K562 (cell line): ENCODE data around the gene ATXN7.

Source experiments
- ESRRA ChIP-seq: fragments of 450-650 bp; IDR thresholded peaks from 2 replicates; pipeline ENCODE4 v1.6.1; 2014; ENCODE audit warnings: low read depth, mild to moderate bottlenecking, moderate library complexity, borderline replicate concordance
- GABPB1 ChIP-seq: sonication (generic); formaldehyde crosslinking; IDR thresholded peaks from 2 replicates; pipeline ENCODE4 v1.8.0; 2022; ENCODE audit warnings: mild to moderate bottlenecking, missing genetic modification reagents
- LEF1 ChIP-seq: fragments of 450-650 bp; IDR thresholded peaks from 2 replicates; pipeline ENCODE4 v1.6.1; 2016; ENCODE audit warnings: mild to moderate bottlenecking
- SMAD1 ChIP-seq: fragments of 150-350 bp; IDR thresholded peaks from 2 replicates; pipeline ENCODE4 v1.6.1; 2014; ENCODE audit warnings: low read length, low read depth; ENCODE audit not compliant: partially characterized antibody
- SMARCA4 ChIP-seq: fragments of 450-650 bp; IDR thresholded peaks from 2 replicates; pipeline ENCODE4 v1.6.1; 2016
- TAF1 ChIP-seq: IDR thresholded peaks from 2 replicates; pipeline ENCODE4 v1.6.1; 2011; ENCODE audit warnings: mild to moderate bottlenecking, low read length, moderate library complexity; ENCODE audit not compliant: insufficient read depth, control insufficient read depth, severe bottlenecking; ENCODE audit errors: extremely low read depth
- ZNF253 ChIP-seq: fragments of 250-450 bp; sonication (Bioruptor Pico); conservative IDR thresholded peaks from 2 replicates; pipeline ENCODE4 v1.6.1; 2021; ENCODE audit warnings: mild to moderate bottlenecking
- ZNF76 ChIP-seq: fragments of 250-450 bp; sonication (Bioruptor Pico); IDR thresholded peaks from 2 replicates; pipeline ENCODE4 v1.4.0; 2020; ENCODE audit warnings: mild to moderate bottlenecking, moderate library complexity, borderline replicate concordance
- TF ChIP-seq, protein P1 (sequence below), 3 experiments: IDR thresholded peaks in 2 of 3; conservative IDR thresholded peaks in 1 of 3; 2 replicates each; pipeline ENCODE4 v1.5.1; 2011 to 2012; ENCODE audit warnings: low read length in 3 of 3, mild to moderate bottlenecking in 3 of 3, control low read depth in 2 of 3, improper control_type of control experiment in 1 of 3, inconsistent platforms in 1 of 3, low read depth in 1 of 3, mixed read lengths in 1 of 3, moderate library complexity in 1 of 3; ENCODE audit not compliant: insufficient read depth in 2 of 3
- TF ChIP-seq, protein P2 (sequence below): fragments of 250-450 bp; sonication (Bioruptor Pico); IDR thresholded peaks from 2 replicates; pipeline ENCODE4 v1.5.0; 2020; ENCODE audit warnings: mild to moderate bottlenecking
- TF ChIP-seq, protein P3 (sequence below): sonication (generic); formaldehyde crosslinking; IDR thresholded peaks from 2 replicates; pipeline ENCODE4 v1.5.0; 2020; ENCODE audit warnings: missing genetic modification reagents

DNA sequence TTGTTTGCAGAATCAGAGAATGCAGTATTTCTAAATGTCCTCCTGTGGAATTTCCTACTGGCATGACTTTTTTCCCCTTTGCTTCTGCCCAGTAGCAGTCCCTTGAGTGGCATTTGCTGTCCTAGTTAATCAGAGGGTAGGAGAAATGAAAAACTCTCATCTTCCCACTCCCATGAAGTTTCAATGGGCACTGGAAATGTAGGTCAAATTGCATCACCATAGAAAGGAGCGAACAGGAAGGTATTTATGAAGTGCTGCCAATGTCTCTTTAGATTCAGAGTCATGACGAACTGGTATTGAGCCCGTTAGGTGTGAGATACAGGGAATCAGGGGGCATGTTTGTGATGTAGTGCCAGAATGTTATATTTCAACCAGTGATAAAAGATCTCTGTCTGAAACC is 23.2 kb downstream of the ATXN7 start:
- no peak for TF ChIP-seq LEF1
- TF ChIP-seq, protein P1, sequence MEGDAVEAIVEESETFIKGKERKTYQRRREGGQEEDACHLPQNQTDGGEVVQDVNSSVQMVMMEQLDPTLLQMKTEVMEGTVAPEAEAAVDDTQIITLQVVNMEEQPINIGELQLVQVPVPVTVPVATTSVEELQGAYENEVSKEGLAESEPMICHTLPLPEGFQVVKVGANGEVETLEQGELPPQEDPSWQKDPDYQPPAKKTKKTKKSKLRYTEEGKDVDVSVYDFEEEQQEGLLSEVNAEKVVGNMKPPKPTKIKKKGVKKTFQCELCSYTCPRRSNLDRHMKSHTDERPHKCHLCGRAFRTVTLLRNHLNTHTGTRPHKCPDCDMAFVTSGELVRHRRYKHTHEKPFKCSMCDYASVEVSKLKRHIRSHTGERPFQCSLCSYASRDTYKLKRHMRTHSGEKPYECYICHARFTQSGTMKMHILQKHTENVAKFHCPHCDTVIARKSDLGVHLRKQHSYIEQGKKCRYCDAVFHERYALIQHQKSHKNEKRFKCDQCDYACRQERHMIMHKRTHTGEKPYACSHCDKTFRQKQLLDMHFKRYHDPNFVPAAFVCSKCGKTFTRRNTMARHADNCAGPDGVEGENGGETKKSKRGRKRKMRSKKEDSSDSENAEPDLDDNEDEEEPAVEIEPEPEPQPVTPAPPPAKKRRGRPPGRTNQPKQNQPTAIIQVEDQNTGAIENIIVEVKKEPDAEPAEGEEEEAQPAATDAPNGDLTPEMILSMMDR (IDR thresholded peaks at IDR 0.05 in 2 of 3, conservative IDR thresholded peaks at IDR 0.05 in 1 of 3; ENCODE audit: insufficient read depth in 2 of 3, low read depth in 1 of 3, low read length in 3 of 3) = no peak
- TF ChIP-seq, protein P2, sequence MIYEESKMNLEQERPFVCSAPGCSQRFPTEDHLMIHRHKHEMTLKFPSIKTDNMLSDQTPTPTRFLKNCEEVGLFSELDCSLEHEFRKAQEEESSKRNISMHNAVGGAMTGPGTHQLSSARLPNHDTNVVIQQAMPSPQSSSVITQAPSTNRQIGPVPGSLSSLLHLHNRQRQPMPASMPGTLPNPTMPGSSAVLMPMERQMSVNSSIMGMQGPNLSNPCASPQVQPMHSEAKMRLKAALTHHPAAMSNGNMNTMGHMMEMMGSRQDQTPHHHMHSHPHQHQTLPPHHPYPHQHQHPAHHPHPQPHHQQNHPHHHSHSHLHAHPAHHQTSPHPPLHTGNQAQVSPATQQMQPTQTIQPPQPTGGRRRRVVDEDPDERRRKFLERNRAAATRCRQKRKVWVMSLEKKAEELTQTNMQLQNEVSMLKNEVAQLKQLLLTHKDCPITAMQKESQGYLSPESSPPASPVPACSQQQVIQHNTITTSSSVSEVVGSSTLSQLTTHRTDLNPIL (CRISPR knock-in tag) = no peak
- TF ChIP-seq SMARCA4 = no peak
- TF ChIP-seq, protein P3, sequence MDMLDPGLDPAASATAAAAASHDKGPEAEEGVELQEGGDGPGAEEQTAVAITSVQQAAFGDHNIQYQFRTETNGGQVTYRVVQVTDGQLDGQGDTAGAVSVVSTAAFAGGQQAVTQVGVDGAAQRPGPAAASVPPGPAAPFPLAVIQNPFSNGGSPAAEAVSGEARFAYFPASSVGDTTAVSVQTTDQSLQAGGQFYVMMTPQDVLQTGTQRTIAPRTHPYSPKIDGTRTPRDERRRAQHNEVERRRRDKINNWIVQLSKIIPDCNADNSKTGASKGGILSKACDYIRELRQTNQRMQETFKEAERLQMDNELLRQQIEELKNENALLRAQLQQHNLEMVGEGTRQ = no peak
- no peak for TF ChIP-seq ZNF76 (CRISPR knock-in tag)
- no peak for TF ChIP-seq TAF1
- TF ChIP-seq ZNF253 (CRISPR knock-in tag) = no peak
- no peak for TF ChIP-seq GABPB1 (CRISPR knock-in tag)
- TF ChIP-seq SMAD1 = no peak
- TF ChIP-seq ESRRA = no peak
